Panc1 (cell line): ENCODE results near the gene MTFR1L.

Experiments used
- POLR2AphosphoS5 ChIP-seq: IDR thresholded peaks from 2 replicates; pipeline ENCODE4 v1.6.1; 2012; ENCODE audit warnings: mild to moderate bottlenecking, low read depth, low read length, moderate library complexity
- SIN3A ChIP-seq: IDR thresholded peaks from 2 replicates; pipeline ENCODE4 v1.6.1; 2012; ENCODE audit warnings: low read depth, mild to moderate bottlenecking, low read length, moderate library complexity, borderline replicate concordance; ENCODE audit not compliant: insufficient read depth
- TCF7L2 ChIP-seq: IDR thresholded peaks from 2 replicates; pipeline ENCODE4 v1.6.1; 2011; ENCODE audit warnings: mild to moderate bottlenecking, low read depth, low read length, inconsistent platforms
- TF ChIP-seq, protein P1 (sequence below): fragments of 450-650 bp; IDR thresholded peaks from 2 replicates; pipeline ENCODE4 v1.5.1; 2017; ENCODE audit warnings: mild to moderate bottlenecking
- TF ChIP-seq, protein P2 (sequence below), 2 experiments: IDR thresholded peaks; 2 replicates each; pipeline ENCODE4 v1.6.1; 2011 to 2012; ENCODE audit warnings: low read depth in 2 of 2, control low read depth in 1 of 2, low read length in 1 of 2, mild to moderate bottlenecking in 1 of 2, moderate library complexity in 1 of 2; ENCODE audit not compliant: insufficient read depth in 1 of 2

DNA sequence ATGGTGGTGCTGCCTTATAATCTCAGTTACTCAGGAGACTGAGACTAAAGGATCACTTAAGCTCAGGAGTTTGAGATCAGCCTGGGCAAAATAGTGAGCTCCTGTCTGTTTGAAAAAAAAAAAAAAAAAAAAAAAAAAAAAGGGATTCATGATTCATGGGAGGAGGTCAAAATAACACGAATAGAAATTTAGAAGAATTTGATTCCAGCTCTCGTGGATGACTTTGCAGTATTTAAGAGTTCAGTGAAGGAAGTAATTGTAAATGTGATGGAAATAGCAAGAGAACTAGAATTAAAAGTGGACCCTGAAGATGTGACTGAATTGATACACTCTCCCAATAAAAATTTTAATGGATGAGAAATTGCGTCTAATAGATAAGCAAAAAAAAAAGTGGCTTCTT, 23.7 kb downstream of the MTFR1L start:
- TF ChIP-seq, protein P1, sequence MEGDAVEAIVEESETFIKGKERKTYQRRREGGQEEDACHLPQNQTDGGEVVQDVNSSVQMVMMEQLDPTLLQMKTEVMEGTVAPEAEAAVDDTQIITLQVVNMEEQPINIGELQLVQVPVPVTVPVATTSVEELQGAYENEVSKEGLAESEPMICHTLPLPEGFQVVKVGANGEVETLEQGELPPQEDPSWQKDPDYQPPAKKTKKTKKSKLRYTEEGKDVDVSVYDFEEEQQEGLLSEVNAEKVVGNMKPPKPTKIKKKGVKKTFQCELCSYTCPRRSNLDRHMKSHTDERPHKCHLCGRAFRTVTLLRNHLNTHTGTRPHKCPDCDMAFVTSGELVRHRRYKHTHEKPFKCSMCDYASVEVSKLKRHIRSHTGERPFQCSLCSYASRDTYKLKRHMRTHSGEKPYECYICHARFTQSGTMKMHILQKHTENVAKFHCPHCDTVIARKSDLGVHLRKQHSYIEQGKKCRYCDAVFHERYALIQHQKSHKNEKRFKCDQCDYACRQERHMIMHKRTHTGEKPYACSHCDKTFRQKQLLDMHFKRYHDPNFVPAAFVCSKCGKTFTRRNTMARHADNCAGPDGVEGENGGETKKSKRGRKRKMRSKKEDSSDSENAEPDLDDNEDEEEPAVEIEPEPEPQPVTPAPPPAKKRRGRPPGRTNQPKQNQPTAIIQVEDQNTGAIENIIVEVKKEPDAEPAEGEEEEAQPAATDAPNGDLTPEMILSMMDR, result no peak
- TF ChIP-seq, protein P2, sequence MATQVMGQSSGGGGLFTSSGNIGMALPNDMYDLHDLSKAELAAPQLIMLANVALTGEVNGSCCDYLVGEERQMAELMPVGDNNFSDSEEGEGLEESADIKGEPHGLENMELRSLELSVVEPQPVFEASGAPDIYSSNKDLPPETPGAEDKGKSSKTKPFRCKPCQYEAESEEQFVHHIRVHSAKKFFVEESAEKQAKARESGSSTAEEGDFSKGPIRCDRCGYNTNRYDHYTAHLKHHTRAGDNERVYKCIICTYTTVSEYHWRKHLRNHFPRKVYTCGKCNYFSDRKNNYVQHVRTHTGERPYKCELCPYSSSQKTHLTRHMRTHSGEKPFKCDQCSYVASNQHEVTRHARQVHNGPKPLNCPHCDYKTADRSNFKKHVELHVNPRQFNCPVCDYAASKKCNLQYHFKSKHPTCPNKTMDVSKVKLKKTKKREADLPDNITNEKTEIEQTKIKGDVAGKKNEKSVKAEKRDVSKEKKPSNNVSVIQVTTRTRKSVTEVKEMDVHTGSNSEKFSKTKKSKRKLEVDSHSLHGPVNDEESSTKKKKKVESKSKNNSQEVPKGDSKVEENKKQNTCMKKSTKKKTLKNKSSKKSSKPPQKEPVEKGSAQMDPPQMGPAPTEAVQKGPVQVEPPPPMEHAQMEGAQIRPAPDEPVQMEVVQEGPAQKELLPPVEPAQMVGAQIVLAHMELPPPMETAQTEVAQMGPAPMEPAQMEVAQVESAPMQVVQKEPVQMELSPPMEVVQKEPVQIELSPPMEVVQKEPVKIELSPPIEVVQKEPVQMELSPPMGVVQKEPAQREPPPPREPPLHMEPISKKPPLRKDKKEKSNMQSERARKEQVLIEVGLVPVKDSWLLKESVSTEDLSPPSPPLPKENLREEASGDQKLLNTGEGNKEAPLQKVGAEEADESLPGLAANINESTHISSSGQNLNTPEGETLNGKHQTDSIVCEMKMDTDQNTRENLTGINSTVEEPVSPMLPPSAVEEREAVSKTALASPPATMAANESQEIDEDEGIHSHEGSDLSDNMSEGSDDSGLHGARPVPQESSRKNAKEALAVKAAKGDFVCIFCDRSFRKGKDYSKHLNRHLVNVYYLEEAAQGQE (IDR thresholded peaks at IDR 0.05; ENCODE audit: insufficient read depth in 1 of 2, low read depth in 2 of 2, low read length in 1 of 2), result no peak
- TF ChIP-seq POLR2AphosphoS5 (no peak), TCF7L2 (no peak), SIN3A (no peak)
